ENCODE data around the gene MED22. TPM values are rescaled to one million over a fixed set of nuclear protein-coding genes. Genes with fewer than 3 reads are reported as not detected.

MED22 gene
- total and polyA plus RNA-seq, 2 experiments from 2014 or later: 18.8 to 23.4 TPM

- peak overlapping the region; percentile 84 for H3K27ac ChIP-seq
- H2AFZ ChIP-seq: no peak overlapping the region
- H3K4me1 ChIP-seq (ENCODE audit: insufficient read depth): peaks cover 9% of the 10 kb centered on the region
- peaks cover 28% of the 10 kb centered on the region for H3K79me2 ChIP-seq
- H3K27me3 ChIP-seq: no peaks in the 10 kb centered on the region
- no peaks in the 10 kb centered on the region for H4K20me1 ChIP-seq (ENCODE audit: insufficient read depth, poor library complexity, severe bottlenecking)
- no peaks in the 10 kb centered on the region for H3K9me2 ChIP-seq (replicated peaks; ENCODE audit: insufficient read depth)
- peak overlapping the region; percentile 90 for H3K4me2 ChIP-seq
- 96% methylated on average over 6 of the region's 6 CpGs for whole genome bisulfite sequencing (ENCODE audit: low lambda C conversion rate, missing lambda C conversion rate)
- H3K9me3 ChIP-seq (ENCODE audit: low read depth): no peaks in the 10 kb centered on the region
- H3K36me3 ChIP-seq (replicated peaks; ENCODE audit: insufficient read depth, low read depth): no peaks in the 10 kb centered on the region
- no peak overlapping the region for H3K4me3 ChIP-seq
- TF ChIP-seq EZH2phosphoT487 (IDR thresholded peaks at IDR 0.05; ENCODE audit: low read depth, severe bottlenecking, unreplicated experiment): no peak
- TF ChIP-seq EZH2 (IDR thresholded peaks at IDR 0.05; ENCODE audit: borderline replicate concordance): no peak
- no peak for TF ChIP-seq CTCF (IDR thresholded peaks at IDR 0.05; ENCODE audit: poor library complexity)
- peak; percentile 76 for DNase-seq (ENCODE audit: low spot score)
Observed at GRCh38 chr9:133334161-133334560, 13.8 kb downstream of the MED22 start.

GRCh38 chr9:133333566-133333965 is 14.4 kb downstream of the MED22 start:
- Histone ChIP-seq H3K36me3 (replicated peaks; ENCODE audit: insufficient read depth, low read depth) (no peaks in the 10 kb centered on the region), H3K4me3 (no peak overlapping the region)
- TF ChIP-seq CTCF (IDR thresholded peaks at IDR 0.05; ENCODE audit: poor library complexity) (no peak), EZH2phosphoT487 (IDR thresholded peaks at IDR 0.05; ENCODE audit: low read depth, severe bottlenecking, unreplicated experiment) (no peak), EZH2 (IDR thresholded peaks at IDR 0.05; ENCODE audit: borderline replicate concordance) (no peak)

GRCh38 chr9:133333011-133333410 is 14.9 kb downstream of the MED22 start:
- no peak for DNase-seq (ENCODE audit: low spot score)
- H3K4me2 ChIP-seq: no peak overlapping the region
- H3K27ac ChIP-seq: no peak overlapping the region
- no peaks in the 10 kb centered on the region for H3K27me3 ChIP-seq
- no peak overlapping the region for H2AFZ ChIP-seq
- WGBS (ENCODE audit: low lambda C conversion rate, missing lambda C conversion rate): 95% methylated on average over 11 of the region's 11 CpGs
- peaks cover 28% of the 10 kb centered on the region for H3K79me2 ChIP-seq
- no peaks in the 10 kb centered on the region for H3K9me3 ChIP-seq (ENCODE audit: low read depth)
- no peaks in the 10 kb centered on the region for H3K9me2 ChIP-seq (replicated peaks; ENCODE audit: insufficient read depth)
- no peak for TF ChIP-seq EZH2 (IDR thresholded peaks at IDR 0.05; ENCODE audit: borderline replicate concordance)
- no peak for TF ChIP-seq EZH2phosphoT487 (IDR thresholded peaks at IDR 0.05; ENCODE audit: low read depth, severe bottlenecking, unreplicated experiment)
- no peak for TF ChIP-seq CTCF (IDR thresholded peaks at IDR 0.05; ENCODE audit: poor library complexity)
- no peaks in the 10 kb centered on the region for H3K36me3 ChIP-seq (replicated peaks; ENCODE audit: insufficient read depth, low read depth)
- no peaks in the 10 kb centered on the region for H4K20me1 ChIP-seq (ENCODE audit: insufficient read depth, poor library complexity, severe bottlenecking)
- no peak overlapping the region for H3K4me3 ChIP-seq
- H3K4me1 ChIP-seq (ENCODE audit: insufficient read depth): peaks cover 9% of the 10 kb centered on the region

More at GRCh38 chr9:133333566-133333965, 14.4 kb downstream of the MED22 start:
- no peak overlapping the region for H2AFZ ChIP-seq
- no peaks in the 10 kb centered on the region for H3K9me3 ChIP-seq (ENCODE audit: low read depth)
- no peaks in the 10 kb centered on the region for H3K27me3 ChIP-seq
- 95% methylated on average over 10 of the region's 10 CpGs for WGBS (ENCODE audit: low lambda C conversion rate, missing lambda C conversion rate)
- H3K4me1 ChIP-seq (ENCODE audit: insufficient read depth): peaks cover 9% of the 10 kb centered on the region
- no peak for DNase-seq (ENCODE audit: low spot score)
- peaks cover 28% of the 10 kb centered on the region for H3K79me2 ChIP-seq
- no peaks in the 10 kb centered on the region for H3K9me2 ChIP-seq (replicated peaks; ENCODE audit: insufficient read depth)
- no peaks in the 10 kb centered on the region for H4K20me1 ChIP-seq (ENCODE audit: insufficient read depth, poor library complexity, severe bottlenecking)
- H3K4me2 ChIP-seq: no peak overlapping the region
- peak overlapping the region; percentile 77 for H3K27ac ChIP-seq

- Histone ChIP-seq H3K4me1 (ENCODE audit: insufficient read depth) (peaks cover 9% of the 10 kb centered on the region), H3K4me3 (no peak overlapping the region), H3K27ac (no peak overlapping the region), H3K79me2 (peaks cover 28% of the 10 kb centered on the region), H4K20me1 (ENCODE audit: insufficient read depth, poor library complexity, severe bottlenecking) (no peaks in the 10 kb centered on the region), H3K4me2 (no peak overlapping the region), H3K9me3 (ENCODE audit: low read depth) (no peaks in the 10 kb centered on the region), H3K27me3 (no peaks in the 10 kb centered on the region), H3K36me3 (replicated peaks; ENCODE audit: insufficient read depth, low read depth) (no peaks in the 10 kb centered on the region), H2AFZ (no peak overlapping the region), H3K9me2 (replicated peaks; ENCODE audit: insufficient read depth) (no peaks in the 10 kb centered on the region)
- TF ChIP-seq EZH2phosphoT487 (IDR thresholded peaks at IDR 0.05; ENCODE audit: low read depth, severe bottlenecking, unreplicated experiment) (no peak), EZH2 (IDR thresholded peaks at IDR 0.05; ENCODE audit: borderline replicate concordance) (no peak), CTCF (IDR thresholded peaks at IDR 0.05; ENCODE audit: poor library complexity) (no peak)
- DNase-seq (ENCODE audit: low spot score): no peak
- WGBS (ENCODE audit: low lambda C conversion rate, missing lambda C conversion rate): 94% methylated on average over 20 of the region's 20 CpGs
Observed at GRCh38 chr9:133332381-133332730, 15.6 kb downstream of the MED22 start.
